K562 treated with DMSO at 1 percent for 4 hours (cell line): ENCODE data around the gene MYADM. TPM values are rescaled to one million over a fixed set of nuclear protein-coding genes. Genes with fewer than 3 reads are reported as not detected.

Experiments used
- total RNA-seq: library from RNA; unstranded; fragments of 300-600 nt; gene quantifications from 2 replicates; pipeline ENCODE4 v1.2.3, GENCODE V29; 2022; ENCODE audit not compliant: insufficient read depth

The MYADM gene
- 31.9 and 42.1 TPM in 2 replicates for total RNA-seq

GRCh38 chr19:53867225-53868090 is at the start of gene MYADM:
TSS of gene MYADM (plus strand) at chr19:53867883. CDS start at chr19:53873530, 5,647 bp downstream.

GRCh38 chr19:53824134-53824611 is 43.5 kb upstream of the MYADM start, which contains the start of gene NLRP12:
TSS of gene NLRP12 (minus strand) at chr19:53824314. CDS start at chr19:53824174, 140 bp downstream.

GRCh38 chr19:53881482-53882390 is 14.1 kb downstream of the MYADM start, which contains the start of gene PRKCG:
TSS of gene PRKCG (plus strand) at chr19:53882197. CDS start at chr19:53882495, 298 bp downstream.

GRCh38 chr19:53908935-53909415 is 41.3 kb downstream of the MYADM start, which contains the start of gene CACNG7:
TSS of gene CACNG7 (plus strand) at chr19:53909278. CDS start at chr19:53912832, 3,554 bp downstream.

Other genes with a start within 250 kb of the MYADM start
- not detected in 2 replicates for gene DPRX, start 235.9 kb upstream of the MYADM start, total RNA-seq
- gene NLRP12, start 43.6 kb upstream of the MYADM start, total RNA-seq: not detected in 2 replicates
- gene PRKCG, start 14.3 kb downstream of the MYADM start, total RNA-seq: not detected in 2 replicates
- gene CACNG7, start 41.4 kb downstream of the MYADM start, total RNA-seq: not detected in 2 replicates
- gene CACNG8, start 95.1 kb downstream of the MYADM start, total RNA-seq: not detected in 2 replicates
- not detected in 2 replicates for gene CACNG6, start 123.8 kb downstream of the MYADM start, total RNA-seq
- not detected in 2 replicates for gene VSTM1, start 196.0 kb downstream of the MYADM start, total RNA-seq
- gene TARM1, start 213.5 kb downstream of the MYADM start, total RNA-seq: not detected in 2 replicates
- 2.3 and 3.6 TPM in 2 replicates for gene OSCAR, start 232.9 kb downstream of the MYADM start, total RNA-seq
- gene NDUFA3, start 235.0 kb downstream of the MYADM start, total RNA-seq: 61.7 and 117 TPM in 2 replicates
- 7.9 and 11.9 TPM in 2 replicates for gene TFPT, start 247.8 kb downstream of the MYADM start, total RNA-seq
- gene PRPF31, start 247.9 kb downstream of the MYADM start, total RNA-seq: 62.7 and 68.2 TPM in 2 replicates